Stimulated activated CD4-positive, alpha-beta T cell treated with anti-CD3 and anti-CD28 coated beads, Interleukin-4, amount 100 ng/mL, for 48 hours (primary cell): Measurements from ENCODE around the gene KTN1.

Source experiments
- DNase-seq, 2 donors: peaks; one replicate each; pipeline ENCODE4 v3.0.0-alpha.2; 2020; ENCODE audit warnings: low read depth in 2 of 2

KTN1 gene

DNA sequence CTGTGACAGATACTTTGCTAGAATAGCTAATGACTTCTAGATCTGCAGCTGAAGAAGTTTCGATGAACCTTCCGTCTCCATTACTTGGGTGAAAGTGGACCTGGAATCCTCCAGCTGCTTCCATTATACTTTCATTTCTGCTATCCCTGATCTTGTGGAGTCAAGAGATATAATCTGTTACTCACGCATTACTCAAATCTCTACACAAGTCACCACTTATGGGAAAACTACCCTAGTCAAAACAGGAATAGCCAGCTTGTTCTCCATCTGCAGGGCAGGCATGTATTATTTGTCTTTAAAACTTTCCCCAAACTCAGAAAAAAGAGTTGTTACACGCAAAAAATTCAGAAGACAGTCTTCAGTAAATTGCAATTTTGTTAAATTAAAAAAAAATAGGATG is 2.8 kb upstream of the KTN1 start:
- no peak for DNase-seq

- no peak for DNase-seq
Measured at GRCh38 chr14:55578511-55578910, 1.5 kb upstream of the KTN1 start.

DNA sequence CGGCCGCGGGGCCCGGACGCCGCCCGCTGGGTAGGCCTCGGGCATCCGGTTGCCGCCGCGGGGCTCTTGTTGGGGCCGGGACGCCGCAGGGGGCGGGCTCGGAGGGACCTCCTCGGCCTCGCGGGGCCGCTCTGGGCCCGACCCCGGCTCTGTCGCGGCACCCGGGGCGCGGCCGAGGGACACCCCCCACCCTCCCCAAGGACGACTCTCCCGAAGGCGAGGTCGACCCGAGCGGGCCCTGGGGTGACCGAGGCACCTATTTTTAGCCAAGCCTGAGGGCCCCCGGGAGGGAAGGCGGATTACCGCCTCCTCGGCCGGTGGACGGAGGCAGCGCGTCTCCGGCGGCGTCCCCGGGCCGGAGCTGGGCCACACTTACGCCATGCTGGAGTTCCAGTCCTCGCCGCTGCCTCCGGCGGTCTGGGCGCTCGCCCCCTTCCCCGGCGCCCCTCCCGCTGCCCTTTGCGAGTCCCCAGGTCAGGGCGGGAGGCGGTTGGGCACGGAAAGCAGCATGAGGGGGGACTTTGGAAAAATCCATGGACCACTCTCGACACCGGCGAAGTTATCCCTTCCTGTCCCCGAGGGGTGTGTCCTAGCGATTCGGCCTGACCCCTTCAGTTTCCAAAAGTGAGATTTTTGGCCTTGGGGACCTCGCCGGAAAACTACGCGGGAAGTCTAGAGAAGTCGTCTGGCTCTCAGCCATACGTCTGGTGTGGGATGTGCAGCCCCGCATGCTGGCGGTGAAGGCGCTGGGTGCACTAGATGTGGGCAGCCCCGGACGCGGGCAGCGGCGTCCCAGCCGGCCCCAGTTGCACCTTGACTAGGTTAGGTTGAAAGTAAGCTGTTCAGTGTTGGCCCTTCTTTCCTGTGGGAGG is 699 bp downstream of the KTN1 start:
- DNase-seq = peak; percentile 27 to 40

DNA sequence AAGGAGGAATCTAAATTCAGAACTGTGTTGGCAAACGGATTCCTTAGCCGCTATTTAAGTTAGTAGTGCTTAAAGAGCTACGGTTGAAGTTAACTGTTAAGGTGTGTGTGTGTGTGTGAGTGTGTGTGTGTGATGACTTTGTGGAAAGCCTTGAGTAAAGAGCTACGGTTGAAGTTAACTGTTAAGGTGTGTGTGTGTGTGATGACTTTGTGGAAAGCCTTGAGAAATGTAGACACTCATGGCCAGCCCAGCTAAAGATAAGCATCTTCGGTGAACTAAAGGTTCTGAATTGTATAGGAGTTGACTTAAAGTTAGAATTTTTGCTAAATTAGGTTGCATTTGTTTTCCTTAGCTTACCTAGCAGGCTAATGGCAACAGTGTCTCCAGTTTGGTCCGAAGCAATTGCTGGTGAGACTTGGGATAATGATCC is 1.4 kb downstream of the KTN1 start:
- no peak for DNase-seq

DNA sequence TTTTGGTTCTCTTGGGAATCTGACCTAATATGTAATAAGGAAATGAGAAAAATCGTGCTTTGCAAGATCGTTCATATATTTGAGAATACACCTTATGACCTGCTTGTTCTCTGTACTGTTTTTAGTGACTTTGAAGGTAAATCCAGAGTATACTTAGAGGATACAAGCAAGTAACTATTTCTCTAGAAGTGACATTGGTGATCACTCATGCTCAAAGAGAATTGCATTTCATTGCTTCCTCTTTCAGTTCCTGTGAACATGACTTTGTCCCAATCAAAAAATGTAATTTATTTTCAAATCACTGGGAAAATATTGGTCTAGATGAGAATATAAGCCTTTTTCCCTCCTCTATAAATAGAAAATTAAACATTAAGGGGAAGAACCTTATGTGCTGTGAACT is 2.7 kb downstream of the KTN1 start:
- DNase-seq = no peak

DNA sequence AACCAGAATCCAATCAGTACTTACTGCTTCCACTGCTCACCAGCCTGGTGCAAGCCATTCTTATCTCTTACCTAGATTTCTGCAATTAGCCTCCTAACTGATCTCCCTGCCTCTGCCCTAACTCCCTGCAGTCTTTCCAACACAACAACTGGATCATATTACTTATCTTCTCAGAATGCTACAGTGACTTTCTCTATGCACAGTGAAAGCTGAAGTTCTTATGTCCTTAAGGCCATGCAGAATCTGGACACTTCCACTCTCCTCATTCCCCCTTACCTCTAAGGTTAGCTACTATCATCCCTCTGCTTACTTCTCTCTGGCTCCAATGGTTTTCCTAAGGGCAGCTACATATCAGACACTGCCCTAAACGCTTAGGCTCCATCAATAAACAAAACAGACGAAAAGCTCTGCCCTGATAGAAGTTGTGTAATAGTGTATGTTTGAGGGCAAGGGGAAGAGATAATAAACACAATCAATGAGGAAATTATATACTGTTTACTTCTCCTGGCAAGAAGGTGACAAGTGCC is 4.0 kb downstream of the KTN1 start:
- DNase-seq = no peak

DNA sequence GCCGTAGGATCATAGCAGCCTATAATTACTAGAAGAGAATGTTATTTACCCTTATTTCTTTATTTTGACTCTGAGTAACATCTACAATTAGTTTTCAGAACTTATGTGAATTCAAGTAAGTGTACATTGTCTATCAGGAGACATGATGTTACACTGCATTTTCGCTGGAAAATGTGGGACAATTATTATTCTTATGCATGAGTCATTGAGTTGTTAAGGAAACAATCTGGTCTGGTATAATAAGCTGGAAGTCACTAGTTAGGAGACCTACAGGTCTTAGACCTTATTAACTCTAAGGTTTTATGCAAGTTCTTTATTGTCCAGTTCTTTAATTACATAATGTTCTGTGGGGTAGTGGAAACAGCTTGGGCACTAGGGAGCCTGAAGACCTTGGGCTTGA is 5.8 kb downstream of the KTN1 start:
- DNase-seq = no peak

DNA sequence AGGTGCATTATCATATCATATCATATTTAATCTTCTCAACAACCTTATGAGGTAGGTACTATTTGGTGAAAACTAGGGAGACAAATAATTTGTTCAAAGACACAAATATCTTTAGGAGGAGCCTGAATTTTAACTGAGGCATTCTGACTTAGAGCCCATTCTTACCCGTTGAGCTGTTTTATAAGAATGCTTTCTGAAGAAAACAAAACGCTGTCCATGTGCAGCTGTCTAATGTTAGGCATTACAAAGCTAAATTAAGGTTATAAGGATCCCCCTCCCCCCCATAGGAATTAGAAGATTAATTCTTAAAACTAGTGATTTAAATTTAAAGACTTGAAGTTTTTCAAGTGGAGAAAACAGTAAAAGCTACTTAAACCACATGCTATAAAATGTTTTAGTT is 6.4 kb downstream of the KTN1 start:
- DNase-seq = no peak

- DNase-seq = no peak
Measured at GRCh38 chr14:55587847-55588246, 7.8 kb downstream of the KTN1 start.

DNA sequence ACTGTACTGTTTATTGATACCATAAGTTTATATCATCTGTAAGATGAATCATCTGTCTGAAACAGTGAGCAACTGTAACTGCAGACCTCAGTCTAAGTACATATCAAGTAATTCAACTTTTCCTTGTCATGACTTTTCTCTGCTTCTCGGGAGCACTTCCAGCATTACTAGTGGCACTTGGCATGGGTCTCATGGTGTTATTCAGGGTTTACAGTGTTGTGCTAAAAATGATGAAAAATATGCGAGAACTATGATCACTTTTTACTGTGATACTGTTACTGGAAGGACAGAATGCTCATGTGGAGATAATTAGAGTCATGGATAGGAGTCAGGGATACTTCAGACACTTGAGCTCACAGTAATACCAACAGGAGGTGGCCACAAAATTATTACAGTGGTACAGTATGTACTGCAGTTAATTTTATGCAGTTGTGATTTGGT is 8.3 kb downstream of the KTN1 start:
- DNase-seq = no peak

DNA sequence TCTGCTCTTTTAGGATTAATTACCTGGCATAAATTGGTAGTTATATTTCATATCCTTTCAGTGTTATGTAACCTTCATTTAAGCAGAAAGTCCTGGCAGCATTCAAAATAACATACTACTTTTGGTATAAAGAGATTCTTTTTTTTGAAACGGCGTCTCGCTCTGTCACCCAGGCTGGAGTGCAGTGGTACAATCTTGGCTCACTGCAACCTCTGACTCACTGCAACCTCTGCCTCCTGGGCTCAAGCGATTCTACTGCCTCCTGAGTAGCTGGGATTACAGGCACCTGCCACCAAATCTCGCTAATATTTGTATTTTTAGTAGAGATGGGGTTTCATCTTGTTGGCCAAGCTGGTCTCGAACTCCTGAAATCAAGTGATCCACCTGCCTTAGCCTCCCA is 9.2 kb downstream of the KTN1 start:
- DNase-seq = no peak

- DNase-seq = no peak
Measured at GRCh38 chr14:55592436-55592835, 12.4 kb downstream of the KTN1 start.

DNA sequence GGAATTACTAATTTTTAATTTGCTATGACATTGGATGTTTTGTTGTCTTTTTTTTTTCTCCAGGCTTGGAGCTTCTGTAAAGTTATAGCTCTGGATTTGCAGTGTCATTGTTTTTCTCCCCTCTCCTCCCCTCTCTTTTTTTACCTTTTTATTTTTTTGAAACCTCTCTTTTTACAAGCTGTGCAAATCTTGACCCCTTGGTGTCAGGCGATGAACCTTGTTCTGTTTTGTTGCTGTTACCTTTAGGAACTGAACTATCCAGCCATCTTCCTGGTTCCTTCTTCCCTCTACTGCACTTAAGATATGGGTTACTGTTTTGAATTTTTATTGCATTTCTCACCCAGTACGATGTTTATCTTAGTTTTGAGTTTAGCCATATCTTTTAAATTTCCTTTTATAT is 13.7 kb downstream of the KTN1 start:
- no peak for DNase-seq

GRCh38 chr14:55599250-55599879 is 19.4 kb downstream of the KTN1 start:
- no peak for DNase-seq

GRCh38 chr14:55600784-55601561 is 21.0 kb downstream of the KTN1 start:
- no peak for DNase-seq

DNA sequence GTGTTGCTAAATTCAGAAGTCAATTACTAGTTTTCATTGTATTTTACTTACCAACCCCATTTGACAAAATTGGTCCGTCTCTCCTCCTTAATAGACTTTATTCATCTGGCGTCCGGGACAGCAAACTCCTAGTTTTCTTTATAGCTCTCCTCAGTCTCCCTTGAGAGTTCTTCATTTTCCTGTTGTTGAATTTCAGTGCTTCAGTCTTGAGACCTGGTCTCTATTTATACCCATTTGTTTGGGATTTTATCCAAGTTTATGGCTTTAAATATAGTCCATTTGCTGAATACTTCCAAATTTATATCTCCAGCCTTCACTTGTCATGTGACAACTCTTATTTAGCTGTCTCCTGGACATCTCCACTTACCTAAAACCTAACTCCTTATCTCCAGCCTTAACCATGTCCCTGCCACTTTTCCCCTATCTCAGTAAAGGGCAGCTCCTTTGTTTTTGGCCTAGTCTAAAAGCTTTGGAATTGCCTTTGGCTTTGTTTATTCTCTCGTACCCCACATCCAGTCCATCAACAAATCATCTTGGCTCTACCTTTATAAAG is 23.5 kb downstream of the KTN1 start:
- DNase-seq = no peak

DNA sequence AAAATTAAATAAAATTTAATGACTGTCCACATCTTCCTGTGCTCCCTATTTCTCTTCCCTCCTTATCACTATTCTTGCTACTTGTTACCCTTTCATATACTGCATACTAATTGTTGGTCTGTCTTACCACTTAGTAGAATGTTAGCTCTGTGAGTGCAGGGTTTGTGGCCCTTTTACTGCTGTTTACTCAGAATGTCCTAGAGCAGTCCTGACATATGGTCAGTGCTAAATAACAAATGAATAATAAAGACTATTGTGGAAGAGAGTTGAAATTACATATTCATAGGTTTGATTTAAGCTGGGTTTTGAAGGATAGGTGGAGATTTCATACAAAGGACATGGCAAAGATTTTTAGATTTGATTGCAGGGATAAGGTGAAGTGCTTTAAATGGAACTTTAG is 24.5 kb downstream of the KTN1 start:
- DNase-seq = no peak

- no peak for DNase-seq
Measured at GRCh38 chr14:55604900-55605418, 25.0 kb downstream of the KTN1 start.

DNA sequence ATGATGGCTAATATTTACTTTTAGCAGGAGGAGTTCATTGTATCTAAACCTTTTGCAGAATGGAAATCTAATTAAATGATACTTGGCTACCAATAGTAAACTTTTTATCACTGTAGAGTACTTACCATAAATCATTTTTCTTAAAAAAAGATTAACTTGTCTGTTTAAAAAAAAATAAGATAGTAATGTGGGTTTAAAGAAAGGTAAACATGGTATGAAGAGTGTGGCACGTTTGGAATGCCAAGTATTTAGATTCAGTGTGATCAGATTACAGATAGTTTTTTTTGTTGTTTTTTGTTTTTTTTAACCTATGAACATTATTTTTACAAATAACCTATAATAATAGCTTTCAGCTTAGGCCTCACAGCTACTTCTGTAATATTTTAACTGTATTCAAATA is 25.8 kb downstream of the KTN1 start:
- DNase-seq = no peak

DNA sequence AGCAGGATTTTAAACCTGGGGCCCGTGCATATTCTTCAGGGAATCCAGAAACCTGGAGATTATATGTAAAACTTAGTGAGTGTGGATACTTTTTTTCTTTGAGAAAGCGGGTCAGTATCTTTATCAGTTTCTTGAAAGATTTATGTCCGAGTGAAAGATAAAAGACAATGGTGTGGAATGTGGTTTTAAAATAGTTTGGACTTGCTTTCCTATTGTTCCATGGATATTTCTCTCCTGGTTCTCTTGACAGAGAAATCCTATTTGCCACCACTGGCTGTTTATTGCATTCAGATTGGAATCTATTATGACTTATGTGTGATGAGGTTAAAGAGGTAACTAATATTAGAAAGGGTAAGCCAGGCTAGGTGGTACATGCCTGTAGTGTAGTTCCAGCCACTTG is 27.4 kb downstream of the KTN1 start:
- no peak for DNase-seq

DNA sequence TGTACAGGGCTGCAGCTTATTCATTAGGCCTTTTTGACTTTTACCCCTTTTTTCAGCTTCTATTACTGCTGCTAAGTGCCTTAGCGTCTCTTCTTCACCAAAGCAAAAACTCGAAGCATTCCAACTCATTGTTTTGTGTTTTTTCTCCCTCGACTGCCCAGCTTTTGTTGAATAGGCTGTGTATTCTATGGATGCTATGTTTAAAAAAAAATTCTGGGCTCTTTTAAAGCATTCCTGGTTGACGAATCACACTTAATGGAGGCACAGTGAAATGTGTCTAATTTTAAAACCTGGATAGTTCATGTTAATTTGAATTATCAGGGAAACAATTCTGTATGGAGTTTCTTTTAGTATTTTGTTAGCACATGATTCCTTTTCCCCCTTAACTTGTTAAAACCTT is 29.7 kb downstream of the KTN1 start:
- DNase-seq = no peak
